Heart right ventricle (tissue), 16 donors: ENCODE data around the gene DLST. TPM values are rescaled to one million over a fixed set of nuclear protein-coding genes. Genes with fewer than 3 reads are reported as not detected.

Experiments used
- ATAC-seq, 8 donors: fragments of 200-7000 bp; cut with Tn5 transposase; one replicate each; pipeline ENCODE4 v1.9.1; 2020; ENCODE audit warnings: mild to moderate bottlenecking in 8 of 8, moderate library complexity in 8 of 8, moderate number of reproducible peaks in 1 of 8
- DNase-seq, 2 donors: peaks; one replicate each; pipeline ENCODE4 v3.0.0-alpha.2; 2020
- H3K27ac ChIP-seq, 10 donors: fragments of 200-600 bp; sonication (generic) in 2 of 10; one replicate each; pipeline versions ENCODE4 v1.5.0 to v1.8.0; 2020 to 2022; ENCODE audit warnings: mild to moderate bottlenecking in 3 of 10
- H3K27me3 ChIP-seq, 7 donors: fragments of 200-600 bp; one replicate each; pipeline ENCODE4 v1.8.0; 2021 to 2022; ENCODE audit warnings: mild to moderate bottlenecking in 2 of 7
- H3K36me3 ChIP-seq, 9 donors: fragments of 200-600 bp; sonication (generic) in 1 of 9; one replicate each; pipeline versions ENCODE4 v1.5.0 to v1.8.0; 2020 to 2022; ENCODE audit warnings: mild to moderate bottlenecking in 2 of 9
- H3K4me1 ChIP-seq, 9 donors: fragments of 200-600 bp; sonication (generic) in 1 of 9; one replicate each; pipeline versions ENCODE4 v1.5.0 to v1.8.0; 2020 to 2022; ENCODE audit warnings: mild to moderate bottlenecking in 4 of 9
- H3K4me3 ChIP-seq, 10 donors: fragments of 200-600 bp; sonication (generic) in 2 of 10; one replicate each; pipeline versions ENCODE4 v1.5.0 to v1.8.0; 2020 to 2022; ENCODE audit warnings: mild to moderate bottlenecking in 7 of 10, moderate library complexity in 2 of 10
- H3K9me3 ChIP-seq, 11 donors: fragments of 200-600 bp in 10 of 11; sonication (generic) in 2 of 11; one replicate each; pipeline versions ENCODE4 v1.5.0 to v1.8.0; 2013 to 2022; ENCODE audit warnings: mild to moderate bottlenecking in 2 of 11, control low read depth in 1 of 11, moderate library complexity in 1 of 11
- WGBS, 2 donors: extraction: QIAGEN DNeasy Blood & Tissue Kit; methylation state at CpG; one replicate each; pipeline ENCODE4 v1.1.7; 2013; ENCODE audit warnings: inconsistent platforms in 1 of 2; 5-methylcytosine and 5-hydroxymethylcytosine counted together
- intact Hi-C, 10 donors: fragments of 100-400 bp; cut with DNase I; formaldehyde crosslinking; loops; one replicate each; pipeline versions ENCODE4 v1.11.1 to v1.14.2; 2022
- polyA plus RNA-seq, 2 donors: library from polyadenylated mRNA; stranded (reverse); fragments of 200-250 nt; gene quantifications; one replicate each; pipeline ENCODE4 v1.2.3, GENCODE V29; 2013
- total RNA-seq, 10 donors: library from RNA; stranded (reverse); fragmentation: NEBNext Ultra II Directional in 3 of 10; extraction: Animal tissue kit (Norgen Biotek cat#: 25700) in 3 of 10; gene quantifications; one replicate each; pipeline versions ENCODE4 v1.2.1 to v1.2.4, GENCODE V29; 2021 to 2023
- TF ChIP-seq, protein P1 (sequence below), 9 donors: fragments of 200-600 bp; sonication (generic) in 2 of 9; IDR thresholded peaks; one replicate each; pipeline versions ENCODE4 v1.5.0 to v1.8.0; 2021 to 2022; ENCODE audit warnings: antibody characterized with exemption in 9 of 9, mild to moderate bottlenecking in 5 of 9, moderate library complexity in 1 of 9
- donor health status: Arrhythmogenic right ventricular cardiomyopathy.
- donor health status: ischemic (EF 13 %, LVEDD 7.1; RV severe dilation, severe dysfunction).
- donor health status: healthy with polysubstance abuse.
- donor health status: DM: no; HTN: yes; CAD: no.
- donor health status: DM: no; HTN: no; CAD: no.
- donor health status: ischemic (EF 25% LVEDD 6.9; RV normal size, moderate dysfunction).
- donor health status: ischemic (EF 25% LVEDD 5.7; RV mildly dilated, moderate dysfunction).
- donor health status: healthy.
- donor health status: DM: yes; HTN: yes; CAD: no.
- donor health status: Ischemic cardiomyopathy.
- donor health status: ischemic (EF 35%, LVEDD 5.7; RV mildly dilated, moderate dysfunction).
- donor health status: nonischemic (EF 11% LVEDD 7.7; RV severe dilation, severe dysfunction).
- donor health status: DM: yes; HTN: yes; CAD: no.
- donor health status: PGD.
- donor health status: ischemic (EF 29% LVEDD 5.4; RV normal size, mild dysfunction).
- donor health status: nonischemic (EF 23%, LVEDD 6.1; RV moderate dilation, normal function).

Gene DLST
- total and polyA plus RNA-seq, 12 donors = 52.5 to 273 (median 226) TPM

DNA sequence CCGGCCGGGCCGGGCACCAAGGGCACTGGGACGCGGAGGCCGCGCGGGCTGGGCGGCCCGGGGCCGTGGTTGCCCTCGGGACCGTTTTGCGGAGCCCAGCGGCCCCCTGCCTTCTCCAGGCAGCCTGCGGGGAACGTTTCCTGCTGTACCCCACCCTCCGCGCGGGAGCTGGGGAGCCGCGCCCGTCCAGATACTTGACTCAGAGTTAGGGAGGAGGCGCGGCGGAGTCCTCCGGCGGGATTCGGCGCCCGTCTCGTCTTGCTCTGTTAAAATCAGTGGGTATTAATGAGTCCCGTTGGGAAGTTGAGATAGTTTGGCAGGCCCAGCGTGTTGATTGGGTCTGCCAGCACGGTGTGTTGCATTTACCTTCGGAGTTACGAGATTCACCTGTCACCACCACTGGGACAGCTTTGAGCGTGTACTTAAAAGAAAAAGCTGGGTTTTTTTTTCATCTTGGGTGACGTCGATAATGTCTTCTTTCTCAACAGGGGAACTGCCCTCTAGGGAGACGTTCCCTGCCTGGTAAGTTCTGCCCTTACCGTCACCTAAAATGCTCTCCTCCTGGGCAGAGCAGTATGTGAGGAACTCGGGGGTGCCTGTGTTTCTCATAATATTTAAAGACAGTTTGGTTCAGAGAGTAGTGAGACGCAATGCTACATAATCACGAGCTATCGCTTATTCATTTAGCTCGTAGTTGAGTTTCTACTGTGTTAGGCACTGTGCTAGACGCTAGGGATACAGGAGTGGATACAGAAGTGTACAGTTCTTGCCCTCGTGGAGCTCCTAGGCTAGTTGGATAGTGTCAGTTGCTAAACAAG, 596 bp downstream of the DLST start:
- peak overlapping the region; percentile 69 to 99 (median 92) for H3K4me3 ChIP-seq
- H3K4me1 ChIP-seq = peaks cover 18 to 57% (median 48%) of the 10 kb centered on the region in 9 donors
- intact Hi-C loops = no loop called here
- no peaks in the 10 kb centered on the region for H3K9me3 ChIP-seq
- 1% methylated on average over 49 of the region's 49 CpGs for WGBS, 2 donors
- H3K36me3 ChIP-seq = peaks cover 0 to 31% (median 4%) of the 10 kb centered on the region in 9 donors
- peak overlapping the region; percentile 64 to 99 (median 94) for H3K27ac ChIP-seq
- DNase-seq = peak; percentile 39 to 40
- peak; percentile 18 to 70 (median 56) for ATAC-seq
- no peaks in the 10 kb centered on the region for H3K27me3 ChIP-seq
- TF ChIP-seq, protein P1, sequence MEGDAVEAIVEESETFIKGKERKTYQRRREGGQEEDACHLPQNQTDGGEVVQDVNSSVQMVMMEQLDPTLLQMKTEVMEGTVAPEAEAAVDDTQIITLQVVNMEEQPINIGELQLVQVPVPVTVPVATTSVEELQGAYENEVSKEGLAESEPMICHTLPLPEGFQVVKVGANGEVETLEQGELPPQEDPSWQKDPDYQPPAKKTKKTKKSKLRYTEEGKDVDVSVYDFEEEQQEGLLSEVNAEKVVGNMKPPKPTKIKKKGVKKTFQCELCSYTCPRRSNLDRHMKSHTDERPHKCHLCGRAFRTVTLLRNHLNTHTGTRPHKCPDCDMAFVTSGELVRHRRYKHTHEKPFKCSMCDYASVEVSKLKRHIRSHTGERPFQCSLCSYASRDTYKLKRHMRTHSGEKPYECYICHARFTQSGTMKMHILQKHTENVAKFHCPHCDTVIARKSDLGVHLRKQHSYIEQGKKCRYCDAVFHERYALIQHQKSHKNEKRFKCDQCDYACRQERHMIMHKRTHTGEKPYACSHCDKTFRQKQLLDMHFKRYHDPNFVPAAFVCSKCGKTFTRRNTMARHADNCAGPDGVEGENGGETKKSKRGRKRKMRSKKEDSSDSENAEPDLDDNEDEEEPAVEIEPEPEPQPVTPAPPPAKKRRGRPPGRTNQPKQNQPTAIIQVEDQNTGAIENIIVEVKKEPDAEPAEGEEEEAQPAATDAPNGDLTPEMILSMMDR (IDR thresholded peaks at IDR 0.05) = no peak

GRCh38 chr14:74886001-74886400, 4.3 kb downstream of the DLST start:
- intact Hi-C loops = no loop called here
- H3K4me1 ChIP-seq = peaks cover 18 to 69% (median 59%) of the 10 kb centered on the region in 9 donors
- TF ChIP-seq, protein P1 (IDR thresholded peaks at IDR 0.05) = no peak
- no peaks in the 10 kb centered on the region for H3K27me3 ChIP-seq
- H3K4me3 ChIP-seq = no peak overlapping the region
- DNase-seq (no peak), ATAC-seq (peak in 1 of 8 donors; percentile 20)
- H3K36me3 ChIP-seq = peaks cover 0 to 66% (median 17%) of the 10 kb centered on the region in 9 donors
- peak overlapping the region in 1 of 10 donors; percentile 26 for H3K27ac ChIP-seq
- no peaks in the 10 kb centered on the region for H3K9me3 ChIP-seq
- WGBS, 2 donors = 65 to 70% methylated on average over 3 of the region's 3 CpGs

DNA sequence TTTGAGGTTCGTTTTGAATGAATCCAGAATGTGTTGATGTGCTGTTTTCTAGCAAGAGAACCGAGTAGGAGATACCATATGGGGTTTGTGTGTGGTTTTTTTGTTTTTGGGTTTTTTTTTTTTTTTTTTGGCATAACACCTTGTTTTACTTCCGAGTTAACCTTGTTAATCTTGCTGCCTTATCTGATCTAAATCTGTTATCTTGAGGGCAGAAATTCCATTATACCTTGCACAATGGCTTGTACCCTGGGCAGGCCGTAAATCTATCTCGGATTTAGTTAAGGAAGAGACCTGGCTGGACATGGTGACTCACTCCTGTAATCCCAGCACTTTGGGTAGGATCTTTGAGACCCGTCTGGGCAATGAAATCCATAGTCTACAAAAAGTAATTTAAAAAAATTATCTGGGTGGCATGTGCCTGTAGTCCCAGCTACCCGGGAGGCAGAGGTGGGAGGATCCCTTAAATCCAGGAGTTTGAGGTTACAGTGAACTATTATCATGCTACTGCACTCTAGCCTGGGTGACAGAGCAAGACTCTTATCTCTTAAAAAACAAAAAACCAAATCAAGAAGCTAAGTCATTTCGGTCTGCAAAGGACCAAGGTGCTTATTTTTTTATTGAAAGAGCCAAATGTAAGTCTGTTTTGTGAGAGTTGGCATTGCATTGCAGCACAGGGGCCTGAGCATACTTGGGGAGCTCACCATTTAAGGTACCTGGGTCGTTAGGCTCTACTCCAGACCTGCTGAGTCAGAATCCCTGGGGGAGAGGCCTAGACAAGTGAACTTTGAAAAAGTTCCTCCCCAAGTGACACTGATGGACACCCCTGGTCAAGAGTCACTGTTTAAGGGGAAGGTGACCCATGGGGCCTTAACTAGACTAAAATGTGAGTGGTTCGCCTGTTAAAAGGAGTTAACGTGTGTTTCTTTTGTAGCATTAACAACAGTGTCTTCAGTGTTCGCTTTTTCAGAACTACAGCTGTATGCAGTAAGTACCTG, 6.7 kb downstream of the DLST start:
- Histone ChIP-seq H3K27me3 (no peaks in the 10 kb centered on the region), H3K4me3 (no peak overlapping the region), H3K36me3 (peaks cover 0 to 91% (median 39%) of the 10 kb centered on the region in 9 donors), H3K9me3 (no peaks in the 10 kb centered on the region), H3K4me1 (peaks cover 10 to 58% (median 50%) of the 10 kb centered on the region in 9 donors), H3K27ac (peak overlapping the region in 4 of 10 donors; percentile 3 to 38 (median 27))
- 58 to 68% methylated on average over 12 of the region's 12 CpGs for WGBS, 2 donors
- DNase-seq (no peak), ATAC-seq (peak in 2 of 8 donors; percentile 8 to 23)
- TF ChIP-seq, protein P1 (IDR thresholded peaks at IDR 0.05) = no peak
- intact Hi-C loops = no loop called here

- DNase-seq = no peak
- Histone ChIP-seq H3K9me3 (no peaks in the 10 kb centered on the region), H3K4me1 (peaks cover 0 to 48% (median 32%) of the 10 kb centered on the region in 9 donors), H3K27me3 (no peaks in the 10 kb centered on the region), H3K4me3 (no peak overlapping the region), H3K36me3 (peaks cover 3 to 98% (median 57%) of the 10 kb centered on the region in 9 donors), H3K27ac (no peak overlapping the region)
- 96 to 97% methylated on average over 6 of the region's 6 CpGs for WGBS, 2 donors
- TF ChIP-seq, protein P1 (IDR thresholded peaks at IDR 0.05) = no peak
- intact Hi-C loops = no loop called here
- no peak for ATAC-seq
These were observed 8.5 kb downstream of the DLST start for GRCh38 chr14:74890262-74890661.
